ENCODE results near the gene THSD4. TPM values are rescaled to one million over a fixed set of nuclear protein-coding genes. Genes with fewer than 3 reads are reported as not detected.

THSD4 gene
- total and polyA plus RNA-seq, 2 donors (not counting 1 experiment from before 2014, with no cell fraction given), result 43.1 to 95.5 TPM

GRCh38 chr15:71278989-71279756, 163.9 kb downstream of the THSD4 start:
- Histone ChIP-seq H3K4me1 (ENCODE audit: control insufficient read depth, extremely low read depth, insufficient read depth, low read length) (peaks cover 18% of the 10 kb centered on the region), H3K9me3 (ENCODE audit: control insufficient read depth, insufficient read depth, low read depth, low read length) (no peaks in the 10 kb centered on the region), H3K4me2 (ENCODE audit: extremely low read depth, insufficient read depth, low read length) (no peak overlapping the region), H3K9ac (ENCODE audit: insufficient read depth, low read length) (no peak overlapping the region), H3K4me3 (replicated peaks in 1 of 4; ENCODE audit: control extremely low read depth in 1 of 4, insufficient read depth in 1 of 4, low read depth in 3 of 4, low read length in 4 of 4) (no peak overlapping the region), H4K20me1 (ENCODE audit: control insufficient read depth, extremely low read depth, insufficient read depth, low read length) (no peaks in the 10 kb centered on the region), H3K36me3 (ENCODE audit: control insufficient read depth, insufficient read depth, low read length) (peaks cover 2% of the 10 kb centered on the region), H3K27me3 (ENCODE audit: control insufficient read depth, insufficient read depth, low read length) (no peaks in the 10 kb centered on the region), H2AFZ (ENCODE audit: low read length) (no peak overlapping the region), H3K27ac (ENCODE audit: insufficient read depth, low read length) (peak overlapping the region; percentile 59), H3K79me2 (ENCODE audit: control insufficient read depth, insufficient read depth, low read length) (no peaks in the 10 kb centered on the region)
- peak; percentile 96 to 98 for DNase-seq (ENCODE audit: low read depth in 2 of 2)
- TF ChIP-seq CTCF (conservative IDR thresholded peaks at IDR 0.05 in 1 of 2, IDR thresholded peaks at IDR 0.05 in 1 of 2; ENCODE audit: low read depth in 1 of 2, low read length in 2 of 2) (no peak), EZH2 (IDR thresholded peaks at IDR 0.05; ENCODE audit: low read length, missing control alignments) (no peak)

GRCh38 chr15:71279757-71280141, 164.5 kb downstream of the THSD4 start:
- Histone ChIP-seq H3K9me3 (ENCODE audit: control insufficient read depth, insufficient read depth, low read depth, low read length) (no peaks in the 10 kb centered on the region), H3K9ac (ENCODE audit: insufficient read depth, low read length) (no peak overlapping the region), H3K4me3 (replicated peaks in 1 of 4; ENCODE audit: control extremely low read depth in 1 of 4, insufficient read depth in 1 of 4, low read depth in 3 of 4, low read length in 4 of 4) (no peak overlapping the region), H4K20me1 (ENCODE audit: control insufficient read depth, extremely low read depth, insufficient read depth, low read length) (no peaks in the 10 kb centered on the region), H3K27me3 (ENCODE audit: control insufficient read depth, insufficient read depth, low read length) (no peaks in the 10 kb centered on the region), H3K4me1 (ENCODE audit: control insufficient read depth, extremely low read depth, insufficient read depth, low read length) (peaks cover 18% of the 10 kb centered on the region), H3K36me3 (ENCODE audit: control insufficient read depth, insufficient read depth, low read length) (peaks cover 2% of the 10 kb centered on the region), H2AFZ (ENCODE audit: low read length) (no peak overlapping the region), H3K79me2 (ENCODE audit: control insufficient read depth, insufficient read depth, low read length) (no peaks in the 10 kb centered on the region), H3K4me2 (ENCODE audit: extremely low read depth, insufficient read depth, low read length) (no peak overlapping the region), H3K27ac (ENCODE audit: insufficient read depth, low read length) (no peak overlapping the region)
- DNase-seq (ENCODE audit: low read depth in 2 of 2), result no peak
- TF ChIP-seq CTCF (conservative IDR thresholded peaks at IDR 0.05 in 1 of 2, IDR thresholded peaks at IDR 0.05 in 1 of 2; ENCODE audit: low read depth in 1 of 2, low read length in 2 of 2) (no peak), EZH2 (IDR thresholded peaks at IDR 0.05; ENCODE audit: low read length, missing control alignments) (no peak)

- Histone ChIP-seq H3K36me3 (ENCODE audit: control insufficient read depth, insufficient read depth, low read length) (peaks cover 2% of the 10 kb centered on the region), H4K20me1 (ENCODE audit: control insufficient read depth, extremely low read depth, insufficient read depth, low read length) (no peaks in the 10 kb centered on the region), H3K9ac (ENCODE audit: insufficient read depth, low read length) (no peak overlapping the region), H3K4me2 (ENCODE audit: extremely low read depth, insufficient read depth, low read length) (no peak overlapping the region), H3K27me3 (ENCODE audit: control insufficient read depth, insufficient read depth, low read length) (no peaks in the 10 kb centered on the region), H3K4me1 (ENCODE audit: control insufficient read depth, extremely low read depth, insufficient read depth, low read length) (peaks cover 18% of the 10 kb centered on the region), H3K4me3 (replicated peaks in 1 of 4; ENCODE audit: control extremely low read depth in 1 of 4, insufficient read depth in 1 of 4, low read depth in 3 of 4, low read length in 4 of 4) (no peak overlapping the region), H3K9me3 (ENCODE audit: control insufficient read depth, insufficient read depth, low read depth, low read length) (no peaks in the 10 kb centered on the region), H2AFZ (ENCODE audit: low read length) (no peak overlapping the region), H3K27ac (ENCODE audit: insufficient read depth, low read length) (no peak overlapping the region), H3K79me2 (ENCODE audit: control insufficient read depth, insufficient read depth, low read length) (no peaks in the 10 kb centered on the region)
- no peak for TF ChIP-seq CTCF (conservative IDR thresholded peaks at IDR 0.05 in 1 of 2, IDR thresholded peaks at IDR 0.05 in 1 of 2; ENCODE audit: low read depth in 1 of 2, low read length in 2 of 2)
- no peak for TF ChIP-seq EZH2 (IDR thresholded peaks at IDR 0.05; ENCODE audit: low read length, missing control alignments)
- DNase-seq (ENCODE audit: low read depth in 2 of 2), result no peak
Measured at GRCh38 chr15:71280206-71280605, 164.9 kb downstream of the THSD4 start.

Data from fibroblast of lung (primary cell).